Natural killer cell treated with Interleukin-12 subunit alpha and Interleukin-12 subunit beta and Interleukin-15 and Interleukin-18, amount 100 ng/mL, for 72 hours (primary cell): ENCODE results near the gene OIT3. TPM values are rescaled to one million over a fixed set of nuclear protein-coding genes. Genes with fewer than 3 reads are reported as not detected.
"Not testable (repeated sequence)": the region's sequence is repeated elsewhere in the genome, so short reads cannot be mapped to it uniquely, and the experiment has no call there.

Source experiments
- ATAC-seq, 2 donors: fragments of 150-1000 bp; cut with Tn5 transposase in 1 of 2; sonication (Bioruptor Pico), chemical (Tn5 transposase) in 1 of 2; 2 replicates each; pipeline ENCODE4 v1.10.0; 2021
- DNase-seq: peaks from one replicate; pipeline ENCODE4 v3.0.0; 2022; ENCODE audit warnings: low spot score
- H3K27ac Mint-ChIP-seq, 2 donors: 1 replicate in 1 of 2; 2 replicates in 1 of 2; pipeline ENCODE4 v1.8.0; 2022; ENCODE audit warnings: mixed read lengths in 2 of 2, mild to moderate bottlenecking in 1 of 2, moderate library complexity in 1 of 2
- H3K27me3 Mint-ChIP-seq, 2 donors: 1 replicate in 1 of 2; 2 replicates in 1 of 2; pipeline ENCODE4 v1.8.0; 2022; ENCODE audit warnings: mixed read lengths in 2 of 2
- H3K36me3 Mint-ChIP-seq: one replicate; pipeline ENCODE4 v1.8.0; 2022; ENCODE audit warnings: mixed read lengths
- H3K4me1 Mint-ChIP-seq, 2 donors: 1 replicate in 1 of 2; 2 replicates in 1 of 2; pipeline ENCODE4 v1.8.0; 2022; ENCODE audit warnings: low read depth in 2 of 2, mixed read lengths in 2 of 2, mild to moderate bottlenecking in 1 of 2
- H3K4me3 Mint-ChIP-seq: one replicate; pipeline ENCODE4 v1.8.0; 2022; ENCODE audit warnings: mixed read lengths
- H3K9me3 Mint-ChIP-seq: 2 replicates; pipeline ENCODE4 v1.8.0; 2022; ENCODE audit warnings: mixed read lengths
- total RNA-seq, 2 donors: library from RNA; stranded (reverse); gene quantifications; one replicate each; pipeline ENCODE4 v1.2.3, GENCODE V29; 2022

OIT3 gene
- total RNA-seq, 2 donors from 2014 or later, result not detected

GRCh38 chr10:72913287-72913686 is 19.7 kb downstream of the OIT3 start:
- no peak for DNase-seq
- ATAC-seq, result no peak
- H3K36me3 Mint-ChIP-seq, result no peaks in the 10 kb centered on the region
- peaks cover 6% of the 10 kb centered on the region in 2 donors for H3K27me3 Mint-ChIP-seq
- no peak overlapping the region for H3K4me3 Mint-ChIP-seq
- no peaks in the 10 kb centered on the region for H3K4me1 Mint-ChIP-seq
- H3K27ac Mint-ChIP-seq, result no peak overlapping the region
- no peaks in the 10 kb centered on the region for H3K9me3 Mint-ChIP-seq

- H3K9me3 Mint-ChIP-seq, DNase-seq, H3K4me3 Mint-ChIP-seq, ATAC-seq, H3K27ac Mint-ChIP-seq, H3K4me1 Mint-ChIP-seq: not testable (repeated sequence)
- peaks cover 26 to 39% of the 10 kb centered on the region in 2 donors for H3K27me3 Mint-ChIP-seq
- H3K36me3 Mint-ChIP-seq, result peaks cover 17% of the 10 kb centered on the region
Measured at GRCh38 chr10:72917201-72917600, 23.7 kb downstream of the OIT3 start.

GRCh38 chr10:72917803-72918332 is 24.3 kb downstream of the OIT3 start:
- ATAC-seq, H3K4me1 Mint-ChIP-seq, DNase-seq, H3K9me3 Mint-ChIP-seq, H3K27ac Mint-ChIP-seq, H3K4me3 Mint-ChIP-seq: not testable (repeated sequence)
- H3K36me3 Mint-ChIP-seq, result peaks cover 22% of the 10 kb centered on the region
- H3K27me3 Mint-ChIP-seq, result peaks cover 30 to 44% of the 10 kb centered on the region in 2 donors

- H3K27me3 Mint-ChIP-seq, result peaks cover 30 to 44% of the 10 kb centered on the region in 2 donors
- no peak overlapping the region for H3K4me3 Mint-ChIP-seq
- H3K27ac Mint-ChIP-seq, result no peak overlapping the region
- no peak for ATAC-seq
- no peak for DNase-seq
- no peaks in the 10 kb centered on the region for H3K4me1 Mint-ChIP-seq
- H3K9me3 Mint-ChIP-seq, result peaks cover 9% of the 10 kb centered on the region
- peaks cover 22% of the 10 kb centered on the region for H3K36me3 Mint-ChIP-seq
Measured at GRCh38 chr10:72918352-72918751, 24.8 kb downstream of the OIT3 start.

GRCh38 chr10:72921147-72921683 is 27.7 kb downstream of the OIT3 start:
- peaks cover 30 to 44% of the 10 kb centered on the region in 2 donors for H3K27me3 Mint-ChIP-seq
- not testable (repeated sequence) for H3K4me1 Mint-ChIP-seq, H3K9me3 Mint-ChIP-seq, H3K4me3 Mint-ChIP-seq, H3K27ac Mint-ChIP-seq, ATAC-seq, DNase-seq
- peaks cover 22% of the 10 kb centered on the region for H3K36me3 Mint-ChIP-seq

GRCh38 chr10:72924351-72924750 is 30.8 kb downstream of the OIT3 start:
- Mint-ChIP-seq H3K36me3 (peaks cover 22% of the 10 kb centered on the region), H3K4me3 (no peak overlapping the region), H3K4me1 (no peaks in the 10 kb centered on the region), H3K27ac (no peak overlapping the region), H3K9me3 (peaks cover 9% of the 10 kb centered on the region), H3K27me3 (peaks cover 27% of the 10 kb centered on the region in 2 donors)
- ATAC-seq (no peak), DNase-seq (no peak)

GRCh38 chr10:72925951-72926465 is 32.5 kb downstream of the OIT3 start:
- H3K9me3 Mint-ChIP-seq, result peaks cover 2% of the 10 kb centered on the region
- H3K4me1 Mint-ChIP-seq, result no peaks in the 10 kb centered on the region
- no peak overlapping the region for H3K27ac Mint-ChIP-seq
- ATAC-seq (peak in 1 of 2 donors; percentile 27), DNase-seq (no peak)
- no peak overlapping the region for H3K4me3 Mint-ChIP-seq
- peaks cover 11 to 14% of the 10 kb centered on the region in 2 donors for H3K27me3 Mint-ChIP-seq
- peaks cover 12% of the 10 kb centered on the region for H3K36me3 Mint-ChIP-seq

- peaks cover 2 to 6% of the 10 kb centered on the region in 2 donors for H3K27me3 Mint-ChIP-seq
- no peaks in the 10 kb centered on the region for H3K9me3 Mint-ChIP-seq
- no peak for ATAC-seq
- no peak for DNase-seq
- H3K36me3 Mint-ChIP-seq, result peaks cover 1% of the 10 kb centered on the region
- H3K4me3 Mint-ChIP-seq, result no peak overlapping the region
- H3K4me1 Mint-ChIP-seq, result no peaks in the 10 kb centered on the region
- no peak overlapping the region for H3K27ac Mint-ChIP-seq
Measured at GRCh38 chr10:72927485-72927884, 33.9 kb downstream of the OIT3 start.

- DNase-seq (no peak), ATAC-seq (no peak)
- Mint-ChIP-seq H3K4me3 (no peak overlapping the region), H3K9me3 (no peaks in the 10 kb centered on the region), H3K36me3 (no peaks in the 10 kb centered on the region), H3K27me3 (peaks cover 0 to 6% of the 10 kb centered on the region in 2 donors), H3K27ac (no peak overlapping the region), H3K4me1 (no peaks in the 10 kb centered on the region)
Measured at GRCh38 chr10:72928798-72929197, 35.3 kb downstream of the OIT3 start.

GRCh38 chr10:72930276-72930675 is 36.7 kb downstream of the OIT3 start:
- no peak for ATAC-seq
- H3K27me3 Mint-ChIP-seq, result peaks cover under 1 to 6% of the 10 kb centered on the region in 2 donors

GRCh38 chr10:72932259-72933015 is 38.9 kb downstream of the OIT3 start:
- peaks cover 6 to 11% of the 10 kb centered on the region in 2 donors for H3K27me3 Mint-ChIP-seq
- H3K36me3 Mint-ChIP-seq, result no peaks in the 10 kb centered on the region
- no peak overlapping the region for H3K27ac Mint-ChIP-seq
- ATAC-seq, result no peak
- no peaks in the 10 kb centered on the region for H3K4me1 Mint-ChIP-seq
- H3K4me3 Mint-ChIP-seq, result no peak overlapping the region
- DNase-seq, result no peak
- no peaks in the 10 kb centered on the region for H3K9me3 Mint-ChIP-seq

More at GRCh38 chr10:72930276-72930675, 36.7 kb downstream of the OIT3 start:
- no peak for DNase-seq
- no peaks in the 10 kb centered on the region for H3K9me3 Mint-ChIP-seq
- no peak overlapping the region for H3K27ac Mint-ChIP-seq
- H3K4me3 Mint-ChIP-seq, result no peak overlapping the region
- H3K4me1 Mint-ChIP-seq, result no peaks in the 10 kb centered on the region
- H3K36me3 Mint-ChIP-seq, result no peaks in the 10 kb centered on the region

GRCh38 chr10:72935361-72935760 is 41.8 kb downstream of the OIT3 start:
- Mint-ChIP-seq H3K4me3 (no peak overlapping the region), H3K9me3 (no peaks in the 10 kb centered on the region), H3K27ac (no peak overlapping the region), H3K27me3 (peaks cover 6 to 7% of the 10 kb centered on the region in 2 donors), H3K36me3 (no peaks in the 10 kb centered on the region), H3K4me1 (no peaks in the 10 kb centered on the region)
- no peak for ATAC-seq
- DNase-seq, result no peak

GRCh38 chr10:72943498-72944234 is 50.1 kb downstream of the OIT3 start:
- DNase-seq (no peak), ATAC-seq (no peak)
- H3K27ac Mint-ChIP-seq, result no peak overlapping the region
- peaks cover 11 to 17% of the 10 kb centered on the region in 2 donors for H3K4me1 Mint-ChIP-seq
- no peaks in the 10 kb centered on the region for H3K9me3 Mint-ChIP-seq
- no peaks in the 10 kb centered on the region for H3K36me3 Mint-ChIP-seq
- peaks cover 7 to 8% of the 10 kb centered on the region in 2 donors for H3K27me3 Mint-ChIP-seq
- H3K4me3 Mint-ChIP-seq, result no peak overlapping the region
